Measurements from ENCODE around the gene LHFPL6.

Gene LHFPL6

DNA sequence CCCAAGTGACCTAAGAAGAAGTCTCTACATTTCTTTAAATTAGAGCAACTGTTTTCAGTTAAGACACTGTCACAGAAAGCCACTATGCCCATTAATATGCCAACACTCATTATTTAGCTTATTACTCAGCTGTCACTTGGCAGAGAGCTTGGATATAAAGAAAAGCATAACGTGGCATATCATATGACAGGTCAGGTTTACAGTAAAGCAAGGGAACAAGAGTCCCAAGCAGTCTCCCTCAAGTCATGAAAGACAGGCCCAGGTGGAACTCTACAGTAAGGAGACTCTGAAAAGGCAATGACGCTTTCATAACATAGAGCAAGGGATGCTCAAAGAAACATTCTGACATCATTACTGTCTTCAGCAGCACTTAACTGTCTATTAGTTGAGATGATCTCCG, 6.3 kb downstream of the LHFPL6 start:
- no peaks in the 10 kb centered on the region for H3K9me3 ChIP-seq (ENCODE audit: low read length)
- no peaks in the 10 kb centered on the region for H3K9me2 ChIP-seq (ENCODE audit: low read depth, low read length)
- no peaks in the 10 kb centered on the region for H3K79me2 ChIP-seq (ENCODE audit: insufficient read depth, low read length)
- H3F3A ChIP-seq (ENCODE audit: insufficient read depth, low read length): no peaks in the 10 kb centered on the region
- no peak overlapping the region for H2AFZ ChIP-seq (ENCODE audit: low read length)
- H3K36me3 ChIP-seq (ENCODE audit: insufficient read depth, low read length): no peaks in the 10 kb centered on the region
- H3K9ac ChIP-seq (ENCODE audit: low read length): no peak overlapping the region
- H4K20me1 ChIP-seq (ENCODE audit: insufficient read depth, low read length): no peaks in the 10 kb centered on the region
- no peak overlapping the region; the same call in 1 of the 2 replicates for H3K4me2 ChIP-seq (ENCODE audit: low read length)
- no peak overlapping the region for H3K27ac ChIP-seq (ENCODE audit: low read depth, low read length, poor library complexity, severe bottlenecking)
- H3K27me3 ChIP-seq (ENCODE audit: insufficient read depth, low read length): no peaks in the 10 kb centered on the region
- no peak overlapping the region for H3K4me3 ChIP-seq (ENCODE audit: low read depth, low read length, poor library complexity, severe bottlenecking)
- no peaks in the 10 kb centered on the region for H3K4me1 ChIP-seq (ENCODE audit: insufficient read depth, low read length, severe bottlenecking)
- no peak for TF ChIP-seq EZH2 (IDR thresholded peaks at IDR 0.05; ENCODE audit: borderline replicate concordance, low read length)
- TF ChIP-seq, protein P1, sequence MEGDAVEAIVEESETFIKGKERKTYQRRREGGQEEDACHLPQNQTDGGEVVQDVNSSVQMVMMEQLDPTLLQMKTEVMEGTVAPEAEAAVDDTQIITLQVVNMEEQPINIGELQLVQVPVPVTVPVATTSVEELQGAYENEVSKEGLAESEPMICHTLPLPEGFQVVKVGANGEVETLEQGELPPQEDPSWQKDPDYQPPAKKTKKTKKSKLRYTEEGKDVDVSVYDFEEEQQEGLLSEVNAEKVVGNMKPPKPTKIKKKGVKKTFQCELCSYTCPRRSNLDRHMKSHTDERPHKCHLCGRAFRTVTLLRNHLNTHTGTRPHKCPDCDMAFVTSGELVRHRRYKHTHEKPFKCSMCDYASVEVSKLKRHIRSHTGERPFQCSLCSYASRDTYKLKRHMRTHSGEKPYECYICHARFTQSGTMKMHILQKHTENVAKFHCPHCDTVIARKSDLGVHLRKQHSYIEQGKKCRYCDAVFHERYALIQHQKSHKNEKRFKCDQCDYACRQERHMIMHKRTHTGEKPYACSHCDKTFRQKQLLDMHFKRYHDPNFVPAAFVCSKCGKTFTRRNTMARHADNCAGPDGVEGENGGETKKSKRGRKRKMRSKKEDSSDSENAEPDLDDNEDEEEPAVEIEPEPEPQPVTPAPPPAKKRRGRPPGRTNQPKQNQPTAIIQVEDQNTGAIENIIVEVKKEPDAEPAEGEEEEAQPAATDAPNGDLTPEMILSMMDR (IDR thresholded peaks at IDR 0.05; ENCODE audit: low read length): no peak

DNA sequence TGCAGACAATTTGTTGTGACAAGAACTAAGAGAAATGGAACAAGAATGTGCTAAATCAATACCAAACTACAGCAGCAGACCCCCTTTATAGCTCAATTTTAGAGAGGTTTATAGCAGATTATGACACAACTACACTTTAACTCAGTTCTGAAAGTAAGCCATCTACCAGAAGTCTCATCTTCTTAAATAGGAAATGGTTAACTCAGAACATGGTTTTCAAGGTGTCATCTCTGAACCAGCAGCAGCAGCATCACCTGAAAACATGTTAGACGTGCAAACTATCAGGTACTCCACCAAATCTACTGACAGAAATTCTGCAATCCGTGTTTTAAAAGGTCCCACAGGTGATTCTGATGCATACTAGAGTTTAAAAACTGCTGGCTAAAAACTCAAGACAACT, 6.8 kb downstream of the LHFPL6 start:
- no peaks in the 10 kb centered on the region for H3K79me2 ChIP-seq (ENCODE audit: insufficient read depth, low read length)

DNA sequence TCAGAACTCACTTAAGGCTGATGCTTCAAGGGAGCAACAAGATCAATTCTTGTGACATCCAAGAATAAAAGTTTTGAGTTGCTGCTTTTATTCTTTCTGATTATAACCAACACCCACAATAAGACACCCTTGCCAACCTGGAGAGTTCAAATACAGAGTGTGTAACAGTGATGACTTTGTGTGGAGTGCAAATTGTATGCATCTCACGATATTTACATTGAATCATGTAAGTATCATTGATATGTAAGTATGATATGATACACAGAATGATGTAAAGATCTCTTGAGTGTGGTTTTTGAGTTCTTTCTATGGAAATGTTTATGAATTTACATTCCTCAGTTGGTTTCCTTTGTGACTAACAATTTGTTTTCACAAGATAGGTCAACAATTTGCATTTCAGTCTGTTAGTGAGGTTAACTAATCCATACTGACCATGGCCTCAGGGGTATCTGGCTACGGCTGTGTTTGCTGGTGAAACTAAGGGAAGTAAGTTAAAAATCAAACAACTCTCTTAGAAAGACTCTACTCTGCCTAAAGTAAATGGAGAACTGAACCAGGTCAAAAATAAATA, 12.4 kb downstream of the LHFPL6 start:
- Histone ChIP-seq H3K4me3 (ENCODE audit: low read depth, low read length, poor library complexity, severe bottlenecking) (no peak overlapping the region), H4K20me1 (ENCODE audit: insufficient read depth, low read length) (no peaks in the 10 kb centered on the region), H3K4me1 (ENCODE audit: insufficient read depth, low read length, severe bottlenecking) (no peaks in the 10 kb centered on the region), H3K9me3 (ENCODE audit: low read length) (no peaks in the 10 kb centered on the region), H3K4me2 (ENCODE audit: low read length) (no peak overlapping the region), H3K79me2 (ENCODE audit: insufficient read depth, low read length) (no peaks in the 10 kb centered on the region), H3K9me2 (ENCODE audit: low read depth, low read length) (no peaks in the 10 kb centered on the region), H2AFZ (ENCODE audit: low read length) (no peak overlapping the region), H3K27me3 (ENCODE audit: insufficient read depth, low read length) (no peaks in the 10 kb centered on the region), H3F3A (ENCODE audit: insufficient read depth, low read length) (no peaks in the 10 kb centered on the region), H3K9ac (ENCODE audit: low read length) (no peak overlapping the region), H3K27ac (ENCODE audit: low read depth, low read length, poor library complexity, severe bottlenecking) (no peak overlapping the region), H3K36me3 (ENCODE audit: insufficient read depth, low read length) (no peaks in the 10 kb centered on the region)
- TF ChIP-seq, protein P1 (IDR thresholded peaks at IDR 0.05; ENCODE audit: low read length): no peak
- no peak for TF ChIP-seq EZH2 (IDR thresholded peaks at IDR 0.05; ENCODE audit: borderline replicate concordance, low read length)

More for the DNA sequence above, 6.8 kb downstream of the LHFPL6 start:
- Histone ChIP-seq H3K27me3 (ENCODE audit: insufficient read depth, low read length) (no peaks in the 10 kb centered on the region), H3K27ac (ENCODE audit: low read depth, low read length, poor library complexity, severe bottlenecking) (no peak overlapping the region), H3K4me3 (ENCODE audit: low read depth, low read length, poor library complexity, severe bottlenecking) (no peak overlapping the region), H3K4me2 (ENCODE audit: low read length) (no peak overlapping the region), H2AFZ (ENCODE audit: low read length) (no peak overlapping the region), H3K4me1 (ENCODE audit: insufficient read depth, low read length, severe bottlenecking) (no peaks in the 10 kb centered on the region), H3K9me2 (ENCODE audit: low read depth, low read length) (no peaks in the 10 kb centered on the region), H4K20me1 (ENCODE audit: insufficient read depth, low read length) (no peaks in the 10 kb centered on the region), H3K9ac (ENCODE audit: low read length) (no peak overlapping the region), H3F3A (ENCODE audit: insufficient read depth, low read length) (no peaks in the 10 kb centered on the region), H3K9me3 (ENCODE audit: low read length) (no peaks in the 10 kb centered on the region), H3K36me3 (ENCODE audit: insufficient read depth, low read length) (no peaks in the 10 kb centered on the region)
- no peak for TF ChIP-seq EZH2 (IDR thresholded peaks at IDR 0.05; ENCODE audit: borderline replicate concordance, low read length)
- TF ChIP-seq, protein P1 (IDR thresholded peaks at IDR 0.05; ENCODE audit: low read length): no peak

Measured in OCI-LY1 (cell line).